BJ (cell line): ENCODE data around the gene NOC2L. TPM values are rescaled to one million over a fixed set of nuclear protein-coding genes. Genes with fewer than 3 reads are reported as not detected.

Experiments
- CTCF ChIA-PET: fragments of 350-600 bp; formaldehyde crosslinking; extraction: SDS; loops from one replicate; lab custom pipeline; 2021; ENCODE audit warnings: antibody characterized with exemption, inconsistent platforms; lab: Yijun Ruan, JAX
- POLR2A ChIA-PET: fragments of 300-600 bp; sonication (Branson Sonifier 250); formaldehyde crosslinking; extraction: SDS; loops from one replicate; lab custom pipeline; 2021; ENCODE audit warnings: antibody characterized with exemption; lab: Charles Lee
- DNase-seq: peaks from one replicate; pipeline ENCODE4 v3.0.0-alpha.2; 2011; ENCODE audit warnings: low read depth
- H3K27me3 ChIP-seq: 2 replicates; pipeline ENCODE4 v1.6.0; 2011; ENCODE audit warnings: low read length; ENCODE audit not compliant: control insufficient read depth, insufficient read depth
- H3K36me3 ChIP-seq: 2 replicates; pipeline ENCODE4 v1.5.1; 2011; ENCODE audit warnings: low read length; ENCODE audit not compliant: control insufficient read depth, insufficient read depth
- H3K4me3 ChIP-seq: 2 replicates; pipeline ENCODE4 v1.5.1; 2011; ENCODE audit warnings: low read depth, mild to moderate bottlenecking, control low read depth, low read length
- polyA plus RNA-seq: library from polyadenylated mRNA; depleted of rRNA; stranded (reverse); fragments of >200 nt; gene quantifications from 2 replicates; pipeline ENCODE4 v1.2.3, GENCODE V29; 2011
- TF ChIP-seq, protein P1 (sequence below): IDR thresholded peaks from 2 replicates; pipeline ENCODE4 v1.5.1; 2011; ENCODE audit warnings: low read depth, mild to moderate bottlenecking, control low read depth, inconsistent platforms, low read length, moderate library complexity; ENCODE audit not compliant: insufficient read depth

NOC2L gene
- polyA plus RNA-seq, 1 experiment = 49.7 TPM

GRCh38 chr1:999725-1000356 is 40.8 kb upstream of the NOC2L start, which contains the start of gene HES4:
TSS of gene HES4 (minus strand) at chr1:1000097. CDS start at chr1:999973, 124 bp downstream.
- POLR2A ChIA-PET = interaction anchor here (0.6 kb wide), 1 partner anchor 36 kb away, joined by 3 read pairs; no protein-coding TSS in a partner anchor
- no peaks in the 10 kb centered on the region for H3K27me3 ChIP-seq
- CTCF ChIA-PET = interaction anchor here (0.6 to 4.4 kb wide), 7 partner anchors 16 to 206 kb away, joined by 3 to 37 read pairs (median 4); no protein-coding TSS in a partner anchor
- TF ChIP-seq, protein P1, sequence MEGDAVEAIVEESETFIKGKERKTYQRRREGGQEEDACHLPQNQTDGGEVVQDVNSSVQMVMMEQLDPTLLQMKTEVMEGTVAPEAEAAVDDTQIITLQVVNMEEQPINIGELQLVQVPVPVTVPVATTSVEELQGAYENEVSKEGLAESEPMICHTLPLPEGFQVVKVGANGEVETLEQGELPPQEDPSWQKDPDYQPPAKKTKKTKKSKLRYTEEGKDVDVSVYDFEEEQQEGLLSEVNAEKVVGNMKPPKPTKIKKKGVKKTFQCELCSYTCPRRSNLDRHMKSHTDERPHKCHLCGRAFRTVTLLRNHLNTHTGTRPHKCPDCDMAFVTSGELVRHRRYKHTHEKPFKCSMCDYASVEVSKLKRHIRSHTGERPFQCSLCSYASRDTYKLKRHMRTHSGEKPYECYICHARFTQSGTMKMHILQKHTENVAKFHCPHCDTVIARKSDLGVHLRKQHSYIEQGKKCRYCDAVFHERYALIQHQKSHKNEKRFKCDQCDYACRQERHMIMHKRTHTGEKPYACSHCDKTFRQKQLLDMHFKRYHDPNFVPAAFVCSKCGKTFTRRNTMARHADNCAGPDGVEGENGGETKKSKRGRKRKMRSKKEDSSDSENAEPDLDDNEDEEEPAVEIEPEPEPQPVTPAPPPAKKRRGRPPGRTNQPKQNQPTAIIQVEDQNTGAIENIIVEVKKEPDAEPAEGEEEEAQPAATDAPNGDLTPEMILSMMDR = no peak
- DNase-seq = peak; percentile 53
- no peaks in the 10 kb centered on the region; the same call in none of the 2 replicates for H3K36me3 ChIP-seq
- H3K4me3 ChIP-seq = peak within 1 kb of the TSS; percentile 85

GRCh38 chr1:998995-999724 is 40.1 kb upstream of the NOC2L start:
- ChIA-PET CTCF (interaction anchor here (1.1 to 4.4 kb wide), 3 partner anchors 15 to 65 kb away, joined by 3 to 37 read pairs (median 4); no protein-coding TSS in a partner anchor), POLR2A (interaction anchor here (0.6 kb wide), 1 partner anchor 35 kb away, joined by 3 read pairs; no protein-coding TSS in a partner anchor)
- TF ChIP-seq, protein P1 = no peak
- Histone ChIP-seq H3K4me3 (peak overlapping the region; percentile 85), H3K27me3 (no peaks in the 10 kb centered on the region), H3K36me3 (no peaks in the 10 kb centered on the region; the same call in none of the 2 replicates)
- DNase-seq = no peak

DNA sequence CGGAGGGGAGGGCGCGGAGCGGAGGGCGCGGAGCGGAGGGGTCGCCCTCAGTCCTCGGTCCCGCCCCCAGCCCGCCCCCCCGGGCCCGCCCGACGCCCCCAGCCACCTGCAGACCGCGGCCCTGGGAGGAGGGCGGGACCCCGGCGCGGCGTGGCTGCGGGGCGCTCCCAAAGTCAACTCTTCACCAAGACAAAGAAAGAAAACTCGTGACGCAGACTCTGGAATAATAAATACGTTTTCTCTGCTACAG is 39.6 kb upstream of the NOC2L start:
- Histone ChIP-seq H3K27me3 (no peaks in the 10 kb centered on the region), H3K36me3 (no peaks in the 10 kb centered on the region; the same call in none of the 2 replicates), H3K4me3 (peak overlapping the region; percentile 85)
- ChIA-PET POLR2A (interaction anchor here (0.7 kb wide), 1 partner anchor 42 kb away, joined by 3 read pairs; no protein-coding TSS in a partner anchor), CTCF (interaction anchor here (1.2 to 4.4 kb wide), 2 partner anchors 15 to 65 kb away, joined by 4 to 37 read pairs; no protein-coding TSS in a partner anchor)
- DNase-seq = no peak
- TF ChIP-seq, protein P1 = no peak

DNA sequence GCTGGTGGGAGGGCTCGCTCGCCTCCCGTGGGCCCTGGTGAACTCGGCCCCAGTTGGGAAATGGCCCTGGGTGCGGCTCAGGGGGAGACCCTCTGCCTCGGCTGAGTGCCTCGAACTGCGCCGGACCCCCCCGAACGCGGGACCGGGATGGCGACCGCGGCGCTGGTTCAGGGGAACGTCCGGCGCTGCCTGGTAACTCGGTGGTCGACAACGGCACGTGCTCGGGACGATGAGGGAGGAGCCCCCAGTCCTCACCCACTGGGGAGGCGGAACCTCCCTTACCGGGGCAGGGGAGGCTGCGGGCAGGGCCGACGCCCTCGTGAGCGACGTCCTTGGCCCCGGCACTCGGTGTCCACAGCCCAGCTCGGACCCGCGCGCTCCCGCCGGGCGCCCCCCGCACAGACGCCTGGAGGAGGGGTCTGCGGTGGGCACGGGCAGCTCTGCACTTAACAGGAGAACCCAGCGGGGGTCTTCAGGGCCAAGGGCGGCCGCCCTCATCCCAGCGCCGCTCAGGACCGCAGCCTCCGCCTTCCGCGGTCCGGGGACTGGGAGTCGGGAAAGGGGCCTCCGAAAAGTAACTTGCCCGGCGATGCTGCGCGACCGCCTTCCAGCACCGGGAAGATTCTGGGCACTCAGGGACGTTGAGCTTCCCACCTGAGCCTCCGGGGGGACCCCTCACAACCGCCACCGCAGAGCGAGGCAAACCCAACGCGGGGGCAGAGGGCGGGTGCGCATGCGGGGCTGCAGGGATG is 39.1 kb upstream of the NOC2L start:
- POLR2A ChIA-PET = interaction anchor here (0.7 kb wide), 1 partner anchor 42 kb away, joined by 3 read pairs; no protein-coding TSS in a partner anchor
- CTCF ChIA-PET = interaction anchor here (1.2 to 4.4 kb wide), 2 partner anchors 14 to 66 kb away, joined by 4 to 37 read pairs; no protein-coding TSS in a partner anchor
- DNase-seq = no peak
- TF ChIP-seq, protein P1 = no peak
- Histone ChIP-seq H3K36me3 (no peaks in the 10 kb centered on the region; the same call in 1 of the 2 replicates), H3K4me3 (peak overlapping the region; percentile 85), H3K27me3 (no peaks in the 10 kb centered on the region)
